ENCODE data around the gene KIF3A. TPM values are rescaled to one million over a fixed set of nuclear protein-coding genes. Genes with fewer than 3 reads are reported as not detected.

Gene KIF3A
- total RNA-seq, 4 donors from 2014 or later, result 4.9 to 7.7 (median 6.3) TPM

DNA sequence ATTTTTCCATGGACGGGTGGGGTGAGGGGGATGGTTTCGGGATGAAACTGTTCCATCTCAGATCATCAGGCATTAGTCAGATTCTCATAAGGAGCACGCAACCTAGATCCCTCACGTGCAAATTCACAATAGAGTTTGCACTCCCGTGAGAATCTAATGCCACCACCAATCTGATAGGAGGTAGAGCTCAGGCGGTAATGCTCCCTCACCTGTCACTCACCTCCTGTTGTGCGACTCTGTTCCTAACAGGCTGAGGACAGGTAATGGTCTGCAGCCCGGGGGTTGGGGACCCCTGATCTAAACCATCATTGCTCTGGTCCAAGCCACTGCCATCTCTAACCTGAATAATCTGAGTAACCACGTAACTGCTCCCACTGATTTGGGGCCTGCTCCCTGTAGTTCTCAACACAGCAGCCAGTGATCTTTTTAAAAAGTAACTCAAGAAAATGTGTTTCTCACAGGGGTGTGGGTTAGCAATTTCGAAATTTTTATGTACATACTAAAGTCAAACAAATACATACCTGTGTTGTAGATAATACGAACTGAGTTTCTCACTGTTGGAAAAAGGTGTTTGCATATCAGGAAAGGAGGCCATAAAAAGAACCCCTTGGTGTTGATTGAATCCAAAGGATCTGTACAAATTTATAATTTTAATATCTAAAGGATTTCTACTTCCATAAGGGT lies 90.6 kb downstream of the KIF3A start:
- 94 to 95% methylated on average over 11 of the region's 11 CpGs for WGBS, 2 donors

DNA sequence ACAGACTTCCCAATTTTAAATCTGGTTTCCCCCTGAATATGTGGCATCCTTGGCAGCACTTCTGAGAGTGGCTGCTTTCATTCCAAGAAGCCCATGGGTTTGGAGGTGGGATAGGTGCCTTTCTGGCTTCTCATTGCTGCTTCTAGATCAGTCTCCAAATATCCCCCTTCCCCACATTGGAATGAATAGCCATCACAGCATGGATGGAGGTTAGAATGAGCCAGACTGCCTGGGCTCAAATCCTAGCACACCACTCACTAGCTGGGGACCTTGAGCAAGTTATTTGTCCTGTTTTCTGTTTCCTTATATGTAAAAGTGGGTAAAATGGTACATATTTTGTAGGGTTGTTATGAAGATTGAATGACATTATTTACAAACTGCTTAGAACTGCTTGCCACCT lies 93.2 kb downstream of the KIF3A start:
- no peak overlapping the region for H3K4me3 ChIP-seq (ENCODE audit: low read depth, poor library complexity, severe bottlenecking)
- no peak for TF ChIP-seq POLR2A (IDR thresholded peaks at IDR 0.05)
- TF ChIP-seq, protein P1, sequence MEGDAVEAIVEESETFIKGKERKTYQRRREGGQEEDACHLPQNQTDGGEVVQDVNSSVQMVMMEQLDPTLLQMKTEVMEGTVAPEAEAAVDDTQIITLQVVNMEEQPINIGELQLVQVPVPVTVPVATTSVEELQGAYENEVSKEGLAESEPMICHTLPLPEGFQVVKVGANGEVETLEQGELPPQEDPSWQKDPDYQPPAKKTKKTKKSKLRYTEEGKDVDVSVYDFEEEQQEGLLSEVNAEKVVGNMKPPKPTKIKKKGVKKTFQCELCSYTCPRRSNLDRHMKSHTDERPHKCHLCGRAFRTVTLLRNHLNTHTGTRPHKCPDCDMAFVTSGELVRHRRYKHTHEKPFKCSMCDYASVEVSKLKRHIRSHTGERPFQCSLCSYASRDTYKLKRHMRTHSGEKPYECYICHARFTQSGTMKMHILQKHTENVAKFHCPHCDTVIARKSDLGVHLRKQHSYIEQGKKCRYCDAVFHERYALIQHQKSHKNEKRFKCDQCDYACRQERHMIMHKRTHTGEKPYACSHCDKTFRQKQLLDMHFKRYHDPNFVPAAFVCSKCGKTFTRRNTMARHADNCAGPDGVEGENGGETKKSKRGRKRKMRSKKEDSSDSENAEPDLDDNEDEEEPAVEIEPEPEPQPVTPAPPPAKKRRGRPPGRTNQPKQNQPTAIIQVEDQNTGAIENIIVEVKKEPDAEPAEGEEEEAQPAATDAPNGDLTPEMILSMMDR (IDR thresholded peaks at IDR 0.05), result no peak
- intact Hi-C loops (cut with DNase I; ENCODE audit: low total_unique reads), result no loop called here
- DNase-seq (ENCODE audit: low spot score in 2 of 2), result no peak

More for the DNA sequence above, 90.6 kb downstream of the KIF3A start:
- no peak for DNase-seq (ENCODE audit: low spot score in 2 of 2)
- TF ChIP-seq POLR2A (IDR thresholded peaks at IDR 0.05), result no peak
- TF ChIP-seq, protein P1 (IDR thresholded peaks at IDR 0.05), result no peak
- intact Hi-C loops (cut with DNase I; ENCODE audit: low total_unique reads), result no loop called here
- no peak overlapping the region for H3K4me3 ChIP-seq (ENCODE audit: low read depth, poor library complexity, severe bottlenecking)

Other genes starting within 250 kb of the KIF3A start
- 10 to 100 TPM in 3 of 4 donors, 1 to 10 TPM in 1; 9.6 to 15.0 (median 14.5) TPM for gene IRF1, start 246.8 kb downstream of the KIF3A start, total RNA-seq
- not detected for gene IL5, start 194.0 kb downstream of the KIF3A start, total RNA-seq
- gene RAD50, start 180.6 kb downstream of the KIF3A start, total RNA-seq, result 10 to 100 TPM; 21.7 to 37.1 (median 24.6) TPM
- gene IL13, start 79.4 kb downstream of the KIF3A start, total RNA-seq, result not detected
- not detected for gene IL4, start 63.6 kb downstream of the KIF3A start, total RNA-seq
- gene CCNI2, start 9.9 kb upstream of the KIF3A start, total RNA-seq, result under 1 TPM in 2 of 4 donors, not detected in 2; 0.49 to 0.74 TPM
- 10 to 100 TPM; 70.0 to 99.6 (median 87.8) TPM for gene SEPTIN8, start 39.7 kb upstream of the KIF3A start, total RNA-seq
- 1 to 10 TPM in 1 of 4 donors, under 1 TPM in 3; 0.08 to 1.0 (median 0.79) TPM for gene SOWAHA, start 75.8 kb upstream of the KIF3A start, total RNA-seq
- 1 to 10 TPM; 1.2 to 3.8 (median 2.2) TPM for gene SHROOM1, start 93.1 kb upstream of the KIF3A start, total RNA-seq
- gene GDF9, start 128.9 kb upstream of the KIF3A start, total RNA-seq, result under 1 TPM; 0.17 to 0.44 (median 0.36) TPM
- 100 to 1,000 TPM in 2 of 4 donors, 10 to 100 TPM in 2; 56.0 to 122 (median 88.0) TPM for gene UQCRQ, start 129.1 kb upstream of the KIF3A start, total RNA-seq
- gene LEAP2, start 136.1 kb upstream of the KIF3A start, total RNA-seq, result 1 to 10 TPM in 2 of 4 donors, under 1 TPM in 1, not detected in 1; 0.84 to 2.0 (median 1.8) TPM
- 10 to 100 TPM; 47.9 to 79.2 (median 57.9) TPM for gene AFF4, start 226.1 kb upstream of the KIF3A start, total RNA-seq